GM12878 (cell line): ENCODE measurements around the gene CEP170B. TPM values are rescaled to one million over a fixed set of nuclear protein-coding genes. Genes with fewer than 3 reads are reported as not detected.

Experiments
- ATAC-seq: fragments of 200-7000 bp; cut with Tn5 transposase; 3 replicates; pipeline ENCODE4 v1.9.1; 2020; ENCODE audit warnings: mild to moderate bottlenecking, moderate library complexity
- BruUV-seq: library from RNA; stranded (reverse); fragments of 400-500 nt; replicated peaks from 2 replicates; lab custom pipeline; 2021; lab: Mats Ljungman, UMichigan
- CTCF ChIA-PET: fragments of 300-600 bp; sonication (Branson Sonifier 250); formaldehyde crosslinking; extraction: SDS; loops from one replicate; lab custom pipeline; 2021; ENCODE audit warnings: inconsistent platforms; lab: Yijun Ruan, JAX
- POLR2A ChIA-PET: fragments of 350-600 bp; formaldehyde crosslinking; extraction: SDS; loops from one replicate; lab custom pipeline; 2021; ENCODE audit warnings: inconsistent platforms; lab: Charles Lee
- RAD21 ChIA-PET: fragments of 300-600 bp; sonication (Branson Sonifier 250); formaldehyde crosslinking; loops from one replicate; lab custom pipeline; 2023; ENCODE audit warnings: antibody characterized with exemption; ENCODE audit not compliant: unreplicated experiment; lab: Charles Lee
- SMC1A ChIA-PET: fragments of 300-600 bp; sonication (Branson Sonifier 250); formaldehyde crosslinking; loops from one replicate; lab custom pipeline; 2023; ENCODE audit not compliant: unreplicated experiment, uncharacterized antibody; lab: Charles Lee
- DNase-seq: peaks from one replicate; pipeline ENCODE4 v3.0.0-alpha.2; 2011; ENCODE audit warnings: low read depth, low spot score
- FAIRE-seq: peaks from 3 replicates; lab custom pipeline; 2011; peaks lifted over from hg19 to GRCh38; lab: Jason Lieb, UNC
- H2AFZ ChIP-seq: 2 replicates; pipeline ENCODE4 v1.6.0; 2011; ENCODE audit warnings: low read depth, low read length, control low read depth; ENCODE audit not compliant: control insufficient read depth
- H3K27ac ChIP-seq: 2 replicates; pipeline ENCODE4 v1.5.1; 2011; ENCODE audit warnings: control low read depth; ENCODE audit not compliant: control insufficient read depth, insufficient read depth
- H3K27me3 ChIP-seq, 2 experiments: replicated peaks in 1 of 2; 2 replicates each; pipeline versions ENCODE4 v1.6.0 to v1.6.1; 2011; ENCODE audit warnings: low read length in 1 of 2; ENCODE audit not compliant: control insufficient read depth in 2 of 2, insufficient read depth in 2 of 2
- H3K36me3 ChIP-seq, 2 experiments: 2 replicates each; pipeline ENCODE4 v1.5.1; 2011; ENCODE audit warnings: low read length in 1 of 2; ENCODE audit not compliant: control insufficient read depth in 2 of 2, insufficient read depth in 2 of 2
- H3K4me1 ChIP-seq: 2 replicates; pipeline ENCODE4 v1.6.1; 2011; ENCODE audit warnings: mild to moderate bottlenecking, low read length, moderate library complexity, mixed read lengths; ENCODE audit not compliant: control insufficient read depth, insufficient read depth
- H3K4me2 ChIP-seq: 2 replicates; pipeline ENCODE4 v1.6.0; 2011; ENCODE audit warnings: control low read depth; ENCODE audit not compliant: control insufficient read depth, insufficient read depth
- H3K4me3 ChIP-seq: fragments of 200-600 bp; sonication (generic); 2 replicates; pipeline ENCODE4 v1.5.1; 2016
- H3K79me2 ChIP-seq: 2 replicates; pipeline ENCODE4 v1.6.0; 2011; ENCODE audit warnings: low read length; ENCODE audit not compliant: control insufficient read depth, insufficient read depth
- H3K9ac ChIP-seq: 2 replicates; pipeline ENCODE4 v1.8.0; 2011; ENCODE audit warnings: low read length, control low read depth, mixed read lengths; ENCODE audit not compliant: control insufficient read depth, insufficient read depth
- H3K9me3 ChIP-seq: replicated peaks from 3 replicates; pipeline ENCODE4 v1.5.1; 2011; ENCODE audit warnings: mild to moderate bottlenecking, low read length; ENCODE audit not compliant: control insufficient read depth, insufficient read depth
- H4K20me1 ChIP-seq: 2 replicates; pipeline ENCODE4 v1.6.0; 2011; ENCODE audit not compliant: control insufficient read depth, insufficient read depth
- IRF3 ChIP-seq: fragments of 450-650 bp; IDR thresholded peaks from 2 replicates; pipeline ENCODE4 v1.6.1; 2014; ENCODE audit warnings: mild to moderate bottlenecking
- PAX5 ChIP-seq: IDR thresholded peaks from 2 replicates; pipeline ENCODE4 v1.6.1; 2011; ENCODE audit warnings: low read depth, low read length, borderline replicate concordance
- SMAD5 ChIP-seq: IDR thresholded peaks from 2 replicates; pipeline ENCODE4 v1.6.1; 2016; ENCODE audit warnings: antibody characterized with exemption, low read depth
- YY1 ChIP-seq: IDR thresholded peaks from 2 replicates; pipeline ENCODE4 v1.6.1; 2011; ENCODE audit warnings: low read depth, mild to moderate bottlenecking, low read length
- ZNF207 ChIP-seq: fragments of 450-650 bp; IDR thresholded peaks from 2 replicates; pipeline ENCODE4 v1.6.1; 2014; ENCODE audit warnings: antibody characterized with exemption, mild to moderate bottlenecking, borderline replicate concordance
- WGBS: methylation state at CpG from one replicate; pipeline ENCODE4 v1.1.6; 2016; ENCODE audit warnings: low lambda C conversion rate; ENCODE audit not compliant: insufficient replicate concordance, insufficient coverage; ENCODE audit errors: missing lambda C conversion rate; 5-methylcytosine and 5-hydroxymethylcytosine counted together
- in situ Hi-C: fragments of 300-500 bp; cut with MboI; formaldehyde crosslinking; loops from 9 replicates; pipeline ENCODE4 v1.14.3; 2018; ENCODE audit warnings: mixed read lengths
- intact Hi-C: fragments of 100-400 bp; cut with micrococcal nuclease; formaldehyde crosslinking; loops from one replicate; pipeline ENCODE4 v1.14.2; 2022; ENCODE audit not compliant: unreplicated experiment
- polyA plus RNA-seq, 11 experiments: library from polyadenylated mRNA; depleted of rRNA in 4 of 11; unstranded in 6 of 11; stranded (reverse) in 5 of 11; fragments of >200 nt; fragmentation: Nextera tagmentation in 4 of 11; fragmentation: Illumina TruSeq in 1 of 11; extraction: Ambion mirVana in 4 of 11; extraction: Trizol in 1 of 11; gene quantifications; 1 replicate in 1 of 11; 2 replicates in 10 of 11; pipeline versions ENCODE4 v1.2.1 to v1.2.3, GENCODE V29; 2011 to 2016; ENCODE audit warnings: inconsistent platforms in 2 of 11, missing spikeins in 2 of 11, low read depth in 1 of 11
- total RNA-seq, 4 experiments: library from RNA; depleted of rRNA in 3 of 4; stranded (reverse); fragments of >200 nt in 3 of 4; fragmentation: Illumina TruSeq in 1 of 4; extraction: Trizol in 1 of 4; gene quantifications; 2 replicates each; pipeline versions ENCODE4 v1.2.1 to v1.2.3, GENCODE V29; 2013 to 2021
- TF ChIP-seq, protein P1 (sequence below): fragments of 450-650 bp; IDR thresholded peaks from 2 replicates; pipeline ENCODE4 v1.6.1; 2017; ENCODE audit warnings: borderline replicate concordance
- TF ChIP-seq, protein P2 (sequence below): IDR thresholded peaks from 2 replicates; pipeline ENCODE4 v1.6.1; 2012; ENCODE audit warnings: low read depth, low read length, improper control_type of control experiment

CEP170B gene
- total and polyA plus RNA-seq, 10 of the 15 experiments (the other 5 are each of a cell fraction or from before 2014, with no cell fraction given) = 0.01 to 0.44 (median 0.05) TPM; not detected in 4

GRCh38 chr14:104891121-104891551 is 26.1 kb downstream of the CEP170B start (continued):
- TF ChIP-seq, protein P1, sequence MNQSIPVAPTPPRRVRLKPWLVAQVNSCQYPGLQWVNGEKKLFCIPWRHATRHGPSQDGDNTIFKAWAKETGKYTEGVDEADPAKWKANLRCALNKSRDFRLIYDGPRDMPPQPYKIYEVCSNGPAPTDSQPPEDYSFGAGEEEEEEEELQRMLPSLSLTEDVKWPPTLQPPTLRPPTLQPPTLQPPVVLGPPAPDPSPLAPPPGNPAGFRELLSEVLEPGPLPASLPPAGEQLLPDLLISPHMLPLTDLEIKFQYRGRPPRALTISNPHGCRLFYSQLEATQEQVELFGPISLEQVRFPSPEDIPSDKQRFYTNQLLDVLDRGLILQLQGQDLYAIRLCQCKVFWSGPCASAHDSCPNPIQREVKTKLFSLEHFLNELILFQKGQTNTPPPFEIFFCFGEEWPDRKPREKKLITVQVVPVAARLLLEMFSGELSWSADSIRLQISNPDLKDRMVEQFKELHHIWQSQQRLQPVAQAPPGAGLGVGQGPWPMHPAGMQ = no peak
- TF ChIP-seq, all 136 proteins: peak for 0

GRCh38 chr14:104891664-104892530 is 26.8 kb downstream of the CEP170B start:
- in situ Hi-C loops (loop anchor here (10.0 kb wide), 1 partner anchor 153 kb away; no protein-coding TSS in a partner anchor), intact Hi-C loops (loop anchor here (10.0 kb wide), 1 partner anchor 83 kb away; the partner anchor contains the start of gene AHNAK2)
- H3K36me3 ChIP-seq = no peaks in the 10 kb centered on the region
- TF ChIP-seq, protein P1 = no peak
- TF ChIP-seq IRF3 (no peak), PAX5 (no peak), SMAD5 (no peak), ZNF207 (no peak), YY1 (no peak)
- TF ChIP-seq, protein P2, sequence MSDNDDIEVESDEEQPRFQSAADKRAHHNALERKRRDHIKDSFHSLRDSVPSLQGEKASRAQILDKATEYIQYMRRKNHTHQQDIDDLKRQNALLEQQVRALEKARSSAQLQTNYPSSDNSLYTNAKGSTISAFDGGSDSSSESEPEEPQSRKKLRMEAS = no peak
- H3K27ac ChIP-seq = no peak overlapping the region
- no peaks in the 10 kb centered on the region for H3K4me1 ChIP-seq
- no peak overlapping the region for H2AFZ ChIP-seq
- H3K9me3 ChIP-seq = no peaks in the 10 kb centered on the region
- ChIA-PET POLR2A (no interaction called here), RAD21 (no interaction called here), SMC1A (no interaction called here), CTCF (no interaction called here)
- 10% methylated on average over 13 of the region's 13 CpGs for WGBS
- ATAC-seq = no peak
- no peaks in the 10 kb centered on the region for H3K79me2 ChIP-seq
- no peaks in the 10 kb centered on the region for H3K27me3 ChIP-seq
- no TSS peak for BruUV-seq
- no peak overlapping the region for H3K4me2 ChIP-seq
- DNase-seq = no peak
- no peaks in the 10 kb centered on the region for H4K20me1 ChIP-seq
- H3K9ac ChIP-seq = no peak overlapping the region
- no peak for FAIRE-seq
- H3K4me3 ChIP-seq = no peak overlapping the region
